Measurements from ENCODE around the gene AP1S2. TPM values are rescaled to one million over a fixed set of nuclear protein-coding genes. Genes with fewer than 3 reads are reported as not detected.
"Not testable (repeated sequence)": the region's sequence is repeated elsewhere in the genome, so short reads cannot be mapped to it uniquely, and the experiment has no call there.

The AP1S2 gene
- total RNA-seq, 4 donors from 2014 or later, result 15.8 to 32.5 (median 19.5) TPM

DNA sequence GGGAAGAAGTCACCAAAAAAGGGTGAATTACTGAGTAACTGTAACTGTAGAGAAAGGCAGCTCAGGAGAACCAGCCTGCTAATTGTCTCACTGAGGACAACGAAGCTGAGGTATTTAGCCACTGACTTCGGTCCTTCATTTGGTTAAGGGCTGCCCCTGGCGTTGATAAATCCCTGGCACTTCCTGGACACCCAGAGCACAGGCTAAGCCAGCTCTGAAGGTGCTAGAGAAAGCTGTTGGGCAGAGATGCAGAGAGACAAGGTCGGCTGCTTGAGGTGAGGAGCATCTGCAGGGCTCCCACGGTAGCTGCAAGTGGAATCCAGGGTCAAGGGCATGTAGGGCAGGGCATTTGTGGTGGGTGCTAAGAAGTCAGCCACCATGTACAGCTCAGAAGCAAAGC lies 33.4 kb upstream of the AP1S2 start:
- DNase-seq (ENCODE audit: low spot score in 2 of 2), result no peak
- no peaks in the 10 kb centered on the region for H3K36me3 ChIP-seq
- H3K4me3 ChIP-seq, result no peak overlapping the region
- no peaks in the 10 kb centered on the region for H3K4me1 ChIP-seq
- no peak for TF ChIP-seq POLR2AphosphoS5 (IDR thresholded peaks at IDR 0.05)
- no peak for TF ChIP-seq POLR2A (IDR thresholded peaks at IDR 0.05)
- no peak for TF ChIP-seq EP300 (IDR thresholded peaks at IDR 0.05)
- TF ChIP-seq, protein P1, sequence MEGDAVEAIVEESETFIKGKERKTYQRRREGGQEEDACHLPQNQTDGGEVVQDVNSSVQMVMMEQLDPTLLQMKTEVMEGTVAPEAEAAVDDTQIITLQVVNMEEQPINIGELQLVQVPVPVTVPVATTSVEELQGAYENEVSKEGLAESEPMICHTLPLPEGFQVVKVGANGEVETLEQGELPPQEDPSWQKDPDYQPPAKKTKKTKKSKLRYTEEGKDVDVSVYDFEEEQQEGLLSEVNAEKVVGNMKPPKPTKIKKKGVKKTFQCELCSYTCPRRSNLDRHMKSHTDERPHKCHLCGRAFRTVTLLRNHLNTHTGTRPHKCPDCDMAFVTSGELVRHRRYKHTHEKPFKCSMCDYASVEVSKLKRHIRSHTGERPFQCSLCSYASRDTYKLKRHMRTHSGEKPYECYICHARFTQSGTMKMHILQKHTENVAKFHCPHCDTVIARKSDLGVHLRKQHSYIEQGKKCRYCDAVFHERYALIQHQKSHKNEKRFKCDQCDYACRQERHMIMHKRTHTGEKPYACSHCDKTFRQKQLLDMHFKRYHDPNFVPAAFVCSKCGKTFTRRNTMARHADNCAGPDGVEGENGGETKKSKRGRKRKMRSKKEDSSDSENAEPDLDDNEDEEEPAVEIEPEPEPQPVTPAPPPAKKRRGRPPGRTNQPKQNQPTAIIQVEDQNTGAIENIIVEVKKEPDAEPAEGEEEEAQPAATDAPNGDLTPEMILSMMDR (IDR thresholded peaks at IDR 0.05), result no peak
- H3K27me3 ChIP-seq, result no peaks in the 10 kb centered on the region
- no peak overlapping the region for H3K27ac ChIP-seq
- 81% methylated on average over 5 of the region's 5 CpGs for WGBS
- H3K9me3 ChIP-seq, result no peaks in the 10 kb centered on the region

DNA sequence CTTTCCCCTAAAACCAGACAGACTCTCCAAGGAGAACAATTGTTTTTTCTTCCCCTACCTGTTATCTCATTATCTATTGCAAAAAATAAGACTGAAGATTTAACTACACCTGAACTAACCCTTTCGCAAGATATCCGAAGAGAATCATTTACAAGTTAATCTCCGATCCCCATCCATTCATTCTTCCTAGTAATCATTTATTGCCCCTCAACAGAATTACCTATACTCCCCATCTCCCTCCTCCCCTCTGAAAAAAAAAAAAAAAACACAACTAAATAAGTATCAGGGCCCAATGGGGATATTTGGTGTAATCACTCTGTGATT lies 28.9 kb upstream of the AP1S2 start:
- no peaks in the 10 kb centered on the region for H3K9me3 ChIP-seq
- no peak for DNase-seq (ENCODE audit: low spot score in 2 of 2)
- WGBS, result 97% methylated on average over 3 of the region's 3 CpGs
- no peaks in the 10 kb centered on the region for H3K27me3 ChIP-seq
- H3K4me3 ChIP-seq, result no peak overlapping the region
- TF ChIP-seq POLR2AphosphoS5 (IDR thresholded peaks at IDR 0.05) (no peak), EP300 (IDR thresholded peaks at IDR 0.05) (no peak), POLR2A (IDR thresholded peaks at IDR 0.05) (no peak)
- TF ChIP-seq, protein P1 (IDR thresholded peaks at IDR 0.05), result no peak
- H3K27ac ChIP-seq, result no peak overlapping the region
- no peaks in the 10 kb centered on the region for H3K36me3 ChIP-seq
- H3K4me1 ChIP-seq, result no peaks in the 10 kb centered on the region

DNA sequence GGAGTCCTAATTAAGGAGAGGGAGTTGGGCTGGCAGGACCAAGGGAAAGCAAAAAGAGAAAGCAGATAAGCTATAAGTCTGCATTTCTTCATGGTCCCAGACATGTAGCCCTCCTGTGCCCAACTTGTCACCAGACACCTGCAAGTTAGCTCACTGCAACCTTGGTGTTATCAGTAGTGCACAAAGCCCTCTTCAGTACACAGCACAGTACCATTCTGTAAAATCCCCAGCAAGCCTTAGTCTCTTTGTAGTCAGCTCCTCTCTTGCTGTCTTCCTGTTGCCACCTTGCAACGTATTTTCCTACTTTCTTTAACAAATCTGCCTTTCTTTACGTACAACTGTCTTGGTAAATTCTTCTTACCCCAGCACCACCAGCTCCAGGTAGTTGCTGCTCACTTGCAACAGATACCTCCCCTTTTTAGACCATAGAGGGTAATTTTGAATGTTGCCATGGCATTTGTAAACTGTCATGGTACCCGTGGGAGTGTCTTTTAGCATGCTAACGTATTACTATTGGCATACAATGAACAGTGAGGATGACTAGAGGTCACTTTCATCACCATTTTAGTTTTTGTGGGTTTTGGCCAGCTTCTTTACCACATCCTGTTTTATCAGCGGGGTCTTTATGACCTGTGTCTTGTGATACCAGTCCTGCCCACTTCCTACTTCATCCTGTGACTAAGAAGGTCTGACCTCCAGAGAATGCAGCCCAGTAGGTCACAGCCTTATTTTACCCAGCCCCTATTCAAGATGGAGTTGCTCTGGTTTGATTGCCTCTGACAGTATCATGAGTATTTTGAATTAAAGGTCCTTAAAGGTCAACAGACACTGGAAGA lies 28.3 kb upstream of the AP1S2 start:
- H3K27me3 ChIP-seq, result no peaks in the 10 kb centered on the region
- no peak overlapping the region for H3K4me3 ChIP-seq
- H3K9me3 ChIP-seq, result no peaks in the 10 kb centered on the region
- WGBS, result 42% methylated on average over 5 of the region's 5 CpGs
- H3K4me1 ChIP-seq, result no peaks in the 10 kb centered on the region
- DNase-seq (ENCODE audit: low spot score in 2 of 2), result no peak
- H3K36me3 ChIP-seq, result no peaks in the 10 kb centered on the region
- no peak overlapping the region for H3K27ac ChIP-seq
- TF ChIP-seq POLR2AphosphoS5 (IDR thresholded peaks at IDR 0.05), result no peak
- TF ChIP-seq, protein P1 (IDR thresholded peaks at IDR 0.05), result no peak
- no peak for TF ChIP-seq EP300 (IDR thresholded peaks at IDR 0.05)

DNA sequence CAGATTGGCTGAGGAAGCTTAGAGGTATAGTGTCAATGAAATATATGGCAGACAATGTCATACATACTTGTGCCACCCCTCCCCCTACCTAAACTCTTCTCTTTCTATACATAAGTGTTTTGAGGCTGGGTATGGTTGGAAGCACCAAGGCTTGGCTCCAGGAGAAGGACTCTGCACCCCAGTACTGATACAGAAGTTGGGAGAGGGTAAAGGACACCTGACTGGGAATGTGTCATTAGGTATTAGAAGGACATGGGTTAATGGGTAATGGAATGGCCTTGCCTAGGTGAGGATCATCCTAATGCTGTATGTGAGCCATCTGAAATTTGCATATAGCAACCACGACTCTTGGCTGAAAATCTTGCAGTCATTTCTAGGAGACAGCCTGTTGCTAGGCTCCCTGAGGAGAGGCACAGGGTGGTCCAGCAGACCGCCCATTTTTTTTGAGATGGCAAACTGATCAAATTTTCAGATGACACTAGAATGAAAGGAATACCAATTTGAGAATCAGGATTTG lies 26.8 kb upstream of the AP1S2 start:
- H3K9me3 ChIP-seq, result no peaks in the 10 kb centered on the region
- no peaks in the 10 kb centered on the region for H3K36me3 ChIP-seq
- 71% methylated on average over 2 of the region's 2 CpGs for WGBS
- no peak for TF ChIP-seq POLR2AphosphoS5 (IDR thresholded peaks at IDR 0.05)
- no peak for TF ChIP-seq POLR2A (IDR thresholded peaks at IDR 0.05)
- TF ChIP-seq EP300 (IDR thresholded peaks at IDR 0.05), result no peak
- TF ChIP-seq, protein P1 (IDR thresholded peaks at IDR 0.05), result no peak
- no peak overlapping the region for H3K4me3 ChIP-seq
- DNase-seq (ENCODE audit: low spot score in 2 of 2), result no peak
- no peaks in the 10 kb centered on the region for H3K4me1 ChIP-seq
- H3K27me3 ChIP-seq, result no peaks in the 10 kb centered on the region
- H3K27ac ChIP-seq, result no peak overlapping the region

DNA sequence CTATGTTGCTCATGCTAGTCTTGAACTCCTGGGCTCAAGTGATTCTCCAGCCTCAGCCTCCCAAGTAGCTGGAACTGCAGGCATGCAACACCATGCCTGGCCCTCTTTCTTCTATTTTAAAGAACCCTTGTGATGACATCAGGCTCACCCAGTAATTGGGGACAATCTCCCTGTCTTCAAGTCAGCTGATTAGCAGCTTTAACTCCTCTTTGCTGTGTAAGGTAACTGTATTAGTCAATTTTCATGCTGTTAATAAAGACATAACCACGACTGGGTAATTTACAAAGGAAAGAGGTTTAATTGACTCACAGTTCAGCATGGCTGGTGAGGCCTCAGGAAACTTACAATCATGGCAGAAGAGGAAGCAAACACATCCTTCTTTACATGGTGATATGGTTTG lies 23.3 kb upstream of the AP1S2 start:
- DNase-seq (ENCODE audit: low spot score in 2 of 2); H3K27ac ChIP-seq; H3K27me3 ChIP-seq; H3K9me3 ChIP-seq; H3K4me1 ChIP-seq; H3K4me3 ChIP-seq; H3K36me3 ChIP-seq: not testable (repeated sequence)
- WGBS, result 74% methylated on average over 1 of the region's 1 CpG

All from suprapubic skin (tissue), 4 donors.